Stimulated activated CD4-positive, alpha-beta T cell treated with anti-CD3 and anti-CD28 coated beads, Interleukin-15, amount 100 ng/mL, for 24 hours (primary cell): ENCODE measurements around the gene NMT1.

ENCODE experiments used
- DNase-seq: peaks from one replicate; pipeline ENCODE4 v3.0.0-alpha.2; 2020

Gene NMT1

GRCh38 chr17:45138911-45139532 lies 77.9 kb downstream of the NMT1 start:
- no peak for DNase-seq

GRCh38 chr17:45139533-45139920 lies 78.4 kb downstream of the NMT1 start:
- DNase-seq, result no peak

DNA sequence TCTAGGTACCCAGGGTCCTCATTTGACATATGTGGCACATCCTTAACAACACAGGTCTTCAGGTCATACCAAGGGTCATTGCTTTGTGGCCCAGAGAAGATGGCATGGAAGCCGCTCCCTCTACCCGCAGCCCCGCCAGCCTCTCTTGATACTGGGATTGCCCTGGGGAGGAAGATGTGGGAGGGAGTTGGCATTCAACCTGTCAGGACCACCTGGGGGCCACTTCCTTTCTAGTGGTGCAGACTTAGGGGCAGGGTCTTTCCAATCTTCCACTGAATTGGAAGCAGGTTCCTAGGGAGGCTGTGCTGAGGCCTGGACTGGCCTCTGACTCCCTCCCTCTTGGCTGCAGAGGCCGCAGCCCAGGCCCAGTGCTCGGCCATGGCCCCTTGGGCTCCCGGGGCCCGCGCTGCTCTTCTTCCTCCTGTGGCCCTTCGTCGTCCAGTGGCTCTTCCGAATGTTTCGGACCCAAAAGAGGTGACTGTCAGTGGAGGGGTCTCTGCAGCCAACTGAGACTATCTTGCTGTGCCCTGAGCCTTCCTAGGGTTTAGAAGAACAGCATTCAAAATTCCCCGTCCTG lies 82.1 kb downstream of the NMT1 start:
- no peak for DNase-seq

GRCh38 chr17:45143767-45144198 lies 82.7 kb downstream of the NMT1 start:
- DNase-seq, result peak; percentile 51

DNA sequence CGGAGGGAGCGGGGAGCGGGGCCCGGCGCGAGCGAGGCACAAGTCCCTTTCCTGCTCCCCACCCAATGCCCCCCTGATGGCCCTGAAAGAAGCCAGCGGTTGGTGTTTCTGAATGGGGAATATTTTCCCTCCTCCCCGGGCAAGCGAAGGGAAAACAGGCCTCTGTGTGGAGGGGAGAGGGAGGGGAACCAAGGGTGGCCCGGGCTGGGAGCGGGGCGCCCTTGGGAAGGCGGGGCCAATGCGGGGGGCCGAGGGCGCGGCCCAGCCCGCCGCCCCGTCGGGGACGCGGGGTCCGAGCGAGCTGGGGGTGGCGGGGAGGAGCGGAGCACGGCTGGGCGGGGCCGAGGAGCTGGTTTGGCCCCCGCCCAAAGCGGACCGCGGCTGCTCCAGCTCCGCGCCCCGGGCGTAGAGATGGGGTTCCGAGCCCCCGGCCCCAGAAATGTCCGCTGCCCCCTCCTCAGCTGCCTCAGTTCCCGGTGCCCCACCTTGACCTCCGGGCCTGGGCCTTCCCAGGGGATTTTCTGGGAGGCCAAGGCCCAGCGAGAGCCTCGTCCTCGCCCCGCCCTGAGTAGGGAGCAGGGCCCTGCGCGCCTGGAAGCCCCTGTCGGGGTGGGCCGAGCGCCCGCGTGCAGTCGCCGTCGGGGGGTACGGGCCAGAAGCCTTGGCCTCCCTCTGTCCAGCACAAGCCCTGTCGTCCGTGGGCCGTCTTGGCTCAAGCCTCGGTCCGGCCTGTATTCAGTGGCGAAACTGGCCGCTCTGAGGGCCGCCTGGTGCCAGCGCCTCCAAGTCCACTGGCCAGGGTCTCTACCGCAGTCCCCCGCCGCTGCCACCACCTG lies 83.3 kb downstream of the NMT1 start:
- DNase-seq, result peak; percentile 56

DNA sequence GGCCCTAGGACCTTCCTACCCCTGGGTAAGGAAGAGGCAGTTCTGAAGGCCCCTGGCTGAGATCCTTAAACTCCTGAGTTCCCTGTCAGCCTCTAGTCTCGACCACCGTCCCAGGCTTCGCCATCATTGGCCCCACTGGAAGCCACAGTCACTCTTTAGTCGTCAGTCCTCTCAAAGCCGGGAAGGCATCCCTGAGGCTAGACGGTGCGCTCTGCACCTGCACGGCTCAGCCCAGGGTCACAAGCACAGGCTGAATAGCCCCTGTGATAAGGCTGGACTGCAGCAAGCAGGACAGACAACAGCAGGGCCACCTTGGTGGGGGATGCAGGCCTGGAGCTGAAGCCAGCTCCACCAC lies 83.9 kb downstream of the NMT1 start:
- DNase-seq, result no peak

- DNase-seq, result no peak
Observed at GRCh38 chr17:45146166-45146565, 85.0 kb downstream of the NMT1 start.

- DNase-seq, result no peak
Observed at GRCh38 chr17:45146592-45146889, 85.4 kb downstream of the NMT1 start.

DNA sequence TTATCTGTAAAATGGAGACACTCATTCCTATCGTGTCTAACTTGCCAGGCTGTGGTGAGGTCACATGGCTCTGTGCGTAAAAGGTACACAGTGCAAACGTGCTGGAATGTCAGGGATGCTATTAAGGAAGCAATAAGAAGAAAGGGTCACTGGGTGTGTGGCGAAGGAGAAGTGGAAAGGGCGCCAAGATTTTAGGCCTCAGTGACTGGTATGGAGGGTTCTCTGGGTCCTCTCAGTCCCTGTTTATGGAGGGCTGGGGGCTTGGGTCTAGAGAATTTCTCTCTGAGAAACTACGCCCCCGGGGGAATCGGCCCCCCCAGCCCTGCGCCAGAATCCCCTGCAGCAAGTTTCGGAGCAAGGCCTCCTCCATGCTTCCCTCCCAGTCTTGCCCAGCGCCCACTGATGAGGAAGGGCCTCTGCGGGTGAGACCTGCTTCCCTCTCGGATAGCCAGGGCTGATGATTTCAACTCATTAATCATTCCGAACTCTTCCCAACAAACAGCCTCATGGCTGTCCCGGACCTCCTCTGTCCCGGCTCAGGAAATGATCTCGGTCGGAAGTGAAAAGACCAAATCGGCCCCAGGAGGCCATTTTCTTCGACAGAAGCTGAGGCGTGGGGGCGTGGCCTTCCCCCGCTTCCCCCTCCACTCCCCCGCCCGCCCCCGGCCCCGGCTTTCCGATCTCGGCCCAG lies 85.9 kb downstream of the NMT1 start:
- DNase-seq, result peak; percentile 25

DNA sequence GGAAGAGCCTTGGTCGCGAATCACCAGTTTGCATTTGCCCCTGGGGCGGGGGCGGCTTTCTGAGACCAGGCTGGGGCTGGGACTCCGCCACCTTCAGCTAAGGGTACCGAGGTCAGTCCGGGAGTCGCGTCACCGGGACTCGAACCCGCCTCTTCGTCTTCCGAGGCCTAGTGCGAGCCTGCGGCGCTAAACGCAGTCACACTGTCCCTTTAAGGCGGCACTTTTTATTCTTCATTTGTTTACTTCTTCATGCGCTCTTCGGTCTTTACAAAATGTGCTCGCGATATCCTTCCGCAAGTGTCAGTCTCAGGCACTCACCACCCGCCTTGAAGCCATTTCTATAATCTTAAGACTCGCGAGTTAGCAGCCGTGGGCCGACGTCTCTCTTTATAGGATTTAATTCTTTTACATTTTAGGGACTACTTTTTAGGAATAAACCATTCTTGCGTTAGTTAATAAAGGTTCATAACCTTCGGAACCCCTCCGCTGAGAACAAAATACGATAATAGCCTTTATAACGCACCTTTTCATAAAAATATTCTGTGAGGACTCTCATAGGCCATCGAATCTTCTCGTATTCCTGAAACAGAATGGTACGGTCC lies 86.6 kb downstream of the NMT1 start:
- peak; percentile 86 for DNase-seq

DNA sequence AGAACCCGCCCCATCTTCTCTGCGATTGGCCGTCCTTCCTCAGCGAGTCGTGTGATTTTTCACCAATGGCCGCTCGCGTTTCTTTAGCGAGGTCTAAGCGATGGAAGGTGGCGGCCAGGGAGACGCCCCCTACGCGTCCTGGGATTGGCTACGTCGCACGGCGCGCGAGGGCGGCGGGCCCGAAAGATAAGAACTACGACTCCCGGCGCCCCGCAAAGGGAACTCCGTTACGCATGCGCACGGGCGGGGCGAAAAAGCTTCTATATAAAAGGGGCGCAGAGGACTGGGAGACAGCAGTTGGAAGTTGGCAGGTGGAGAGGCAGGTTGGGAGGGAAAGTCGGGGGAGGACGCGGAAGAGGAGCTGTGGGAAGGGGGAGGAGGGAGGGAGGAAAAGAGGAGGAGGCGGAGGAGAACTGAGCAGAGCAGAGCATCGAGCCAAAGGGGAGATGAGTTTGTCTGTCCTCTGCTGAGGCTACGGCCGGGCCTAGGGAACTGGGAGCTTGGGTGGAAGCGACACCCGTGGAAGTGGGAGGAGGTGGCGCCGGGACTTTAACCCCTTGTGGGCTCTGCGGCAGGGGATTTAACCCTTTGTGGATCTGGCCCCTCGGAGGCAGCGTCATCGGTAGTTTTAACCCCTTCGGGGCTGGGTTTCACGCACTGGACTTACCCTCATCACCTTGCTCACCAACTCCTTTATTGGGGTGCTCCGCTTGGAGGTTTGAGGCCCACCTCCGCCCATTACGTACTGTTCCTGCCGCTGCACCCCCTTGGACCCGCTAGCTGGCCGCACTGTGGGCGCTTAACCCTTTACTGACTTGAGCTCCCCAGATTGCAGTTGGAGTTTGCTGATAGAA lies 87.3 kb downstream of the NMT1 start, which contains the start of gene HEXIM1:
Gene HEXIM1 (plus strand): TSS at position 293 of the 854 bp plus-strand sequence. CDS start 716 bp downstream, outside the sequence.
- DNase-seq, result peak; percentile 98

DNA sequence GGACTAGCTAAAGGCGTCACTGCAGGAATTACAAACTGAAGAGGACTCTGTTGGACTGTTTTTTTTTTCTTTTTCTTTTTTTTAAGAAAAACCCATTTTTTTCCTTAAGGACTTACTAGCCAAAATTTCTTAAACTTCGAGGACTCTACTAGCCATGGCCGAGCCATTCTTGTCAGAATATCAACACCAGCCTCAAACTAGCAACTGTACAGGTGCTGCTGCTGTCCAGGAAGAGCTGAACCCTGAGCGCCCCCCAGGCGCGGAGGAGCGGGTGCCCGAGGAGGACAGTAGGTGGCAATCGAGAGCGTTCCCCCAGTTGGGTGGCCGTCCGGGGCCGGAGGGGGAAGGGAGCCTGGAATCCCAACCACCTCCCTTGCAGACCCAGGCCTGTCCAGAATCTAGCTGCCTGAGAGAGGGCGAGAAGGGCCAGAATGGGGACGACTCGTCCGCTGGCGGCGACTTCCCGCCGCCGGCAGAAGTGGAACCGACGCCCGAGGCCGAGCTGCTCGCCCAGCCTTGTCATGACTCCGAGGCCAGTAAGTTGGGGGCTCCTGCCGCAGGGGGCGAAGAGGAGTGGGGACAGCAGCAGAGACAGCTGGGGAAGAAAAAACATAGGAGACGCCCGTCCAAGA lies 88.0 kb downstream of the NMT1 start:
- peak; percentile 82 for DNase-seq

DNA sequence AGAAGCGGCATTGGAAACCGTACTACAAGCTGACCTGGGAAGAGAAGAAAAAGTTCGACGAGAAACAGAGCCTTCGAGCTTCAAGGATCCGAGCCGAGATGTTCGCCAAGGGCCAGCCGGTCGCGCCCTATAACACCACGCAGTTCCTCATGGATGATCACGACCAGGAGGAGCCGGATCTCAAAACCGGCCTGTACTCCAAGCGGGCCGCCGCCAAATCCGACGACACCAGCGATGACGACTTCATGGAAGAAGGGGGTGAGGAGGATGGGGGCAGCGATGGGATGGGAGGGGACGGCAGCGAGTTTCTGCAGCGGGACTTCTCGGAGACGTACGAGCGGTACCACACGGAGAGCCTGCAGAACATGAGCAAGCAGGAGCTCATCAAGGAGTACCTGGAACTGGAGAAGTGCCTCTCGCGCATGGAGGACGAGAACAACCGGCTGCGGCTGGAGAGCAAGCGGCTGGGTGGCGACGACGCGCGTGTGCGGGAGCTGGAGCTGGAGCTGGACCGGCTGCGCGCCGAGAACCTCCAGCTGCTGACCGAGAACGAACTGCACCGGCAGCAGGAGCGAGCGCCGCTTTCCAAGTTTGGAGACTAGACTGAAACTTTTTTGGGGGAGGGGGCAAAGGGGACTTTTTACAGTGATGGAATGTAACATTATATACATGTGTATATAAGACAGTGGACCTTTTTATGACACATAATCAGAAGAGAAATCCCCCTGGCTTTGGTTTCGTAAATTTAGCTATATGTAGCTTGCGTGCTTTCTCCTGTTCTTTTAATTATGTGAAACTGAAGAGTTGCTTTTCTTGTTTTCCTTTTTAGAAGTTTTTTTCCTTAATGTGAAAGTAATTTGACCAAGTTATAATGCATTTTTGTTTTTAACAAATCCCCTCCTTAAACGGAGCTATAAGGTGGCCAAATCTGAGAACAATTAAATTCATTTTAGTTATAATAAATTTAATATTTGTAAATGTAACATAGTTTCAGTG lies 88.8 kb downstream of the NMT1 start:
- DNase-seq, result peak; percentile 65

DNA sequence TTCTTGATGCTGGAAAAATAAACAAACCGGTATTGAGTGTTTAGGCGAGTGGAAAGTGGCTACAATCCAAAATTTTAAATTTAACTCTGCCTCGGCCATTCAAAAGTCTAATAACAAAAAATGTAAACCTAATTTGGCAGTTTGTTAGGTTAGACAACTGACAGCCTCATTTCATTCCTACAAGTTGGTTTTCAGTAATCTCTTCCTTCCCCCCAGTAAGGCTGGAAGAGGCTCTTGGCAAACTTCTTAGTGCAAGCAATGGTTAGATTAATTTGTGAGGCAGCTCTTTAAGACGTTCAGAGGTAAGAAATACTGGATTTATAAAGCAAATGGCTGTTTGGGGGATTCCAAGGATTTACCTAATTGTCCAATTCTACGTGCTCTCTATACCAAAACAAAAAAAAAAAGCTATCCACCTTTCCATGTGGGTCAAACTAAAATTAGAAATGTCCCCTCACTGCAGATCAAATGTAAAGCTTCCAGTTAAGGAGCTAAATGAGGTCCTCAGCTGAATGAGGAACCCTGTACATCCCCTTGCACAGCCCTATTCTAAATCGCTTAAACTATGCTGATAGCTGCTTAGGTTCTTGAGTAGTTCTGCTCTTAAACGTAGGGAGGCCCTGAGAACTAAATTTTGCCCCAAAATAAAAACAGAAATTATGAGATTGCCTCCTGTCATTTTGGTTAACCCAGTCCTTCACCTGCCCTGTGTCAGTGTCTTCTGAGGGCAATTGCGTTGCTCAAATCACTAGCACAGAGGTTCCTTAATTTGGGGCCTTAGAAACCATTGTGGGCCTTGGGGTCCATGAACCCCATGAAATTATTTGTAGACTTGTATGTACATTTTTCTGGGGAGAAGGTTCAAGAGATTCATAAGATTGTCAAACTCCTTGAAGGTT lies 90.0 kb downstream of the NMT1 start:
- DNase-seq, result no peak

GRCh38 chr17:45155029-45155428 lies 93.9 kb downstream of the NMT1 start:
- no peak for DNase-seq

DNA sequence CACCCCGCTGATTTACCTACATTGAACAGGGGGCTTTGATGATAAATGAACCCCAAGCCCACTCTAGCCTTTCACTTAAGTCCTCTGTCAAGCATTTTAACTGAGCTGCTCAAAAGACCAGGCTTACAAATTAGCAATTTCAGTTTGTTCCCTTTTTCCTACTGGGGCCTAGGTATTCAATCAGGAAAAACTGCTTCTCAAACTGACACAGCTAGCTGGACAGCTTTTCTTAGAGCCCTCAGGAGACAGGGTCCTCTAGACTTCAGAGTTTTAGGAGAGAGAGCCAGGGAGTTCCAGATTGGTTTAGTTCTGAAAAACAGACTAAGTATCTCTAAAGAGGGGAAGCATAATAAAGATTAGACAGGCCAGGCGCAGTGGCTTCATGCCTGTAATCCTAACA lies 94.4 kb downstream of the NMT1 start:
- no peak for DNase-seq

- no peak for DNase-seq
Observed at GRCh38 chr17:45156242-45156641, 95.1 kb downstream of the NMT1 start.
